Measurements from ENCODE around the gene ACYP1. TPM values are rescaled to one million over a fixed set of nuclear protein-coding genes. Genes with fewer than 3 reads are reported as not detected.
A peak's percentile ranks its signal among the peaks of the same experiment; 100 is the strongest.

ACYP1 gene
- total RNA-seq, 1 donor from 2014 or later, result 18.6 TPM

DNA sequence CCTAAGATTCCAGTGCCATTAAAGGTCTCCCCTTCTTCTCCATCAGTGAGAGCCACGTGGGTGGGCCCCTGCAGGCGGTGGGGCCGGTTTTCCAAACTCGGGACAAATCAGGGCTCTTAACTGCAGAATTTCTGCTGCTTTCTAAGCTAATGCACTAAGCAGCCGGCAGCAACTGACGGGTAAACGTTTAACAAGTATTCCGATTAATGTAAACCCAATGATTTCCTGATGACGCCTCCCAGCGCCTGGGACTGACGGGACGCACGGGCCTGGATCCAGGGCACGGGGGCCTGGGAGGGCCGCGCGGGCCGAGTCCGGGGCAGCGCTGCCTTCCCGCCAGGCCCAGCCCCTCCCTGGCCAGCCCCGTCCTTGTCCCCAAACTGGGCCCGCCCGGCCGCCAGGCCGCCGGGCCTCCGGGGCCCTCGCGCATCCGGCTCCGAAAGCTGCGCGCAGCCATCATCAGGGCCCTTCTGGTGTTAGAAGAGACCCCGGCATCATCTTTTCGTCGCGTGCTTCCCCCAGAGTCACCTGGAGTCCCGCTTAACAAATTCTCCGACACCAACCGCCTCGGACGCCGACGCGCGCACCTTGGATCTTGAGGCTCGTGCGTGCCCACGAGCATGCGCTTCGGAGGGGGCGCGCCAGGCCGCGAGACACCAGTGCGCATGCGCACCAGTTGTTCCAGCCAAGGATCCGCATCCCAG lies 12.8 kb downstream of the ACYP1 start, which contains the start of gene MLH3:
Gene MLH3 (minus strand): TSS at position 616 of the 704 bp plus-strand sequence. CDS start 1,812 bp downstream, outside the sequence.
- peak; percentile 48 for DNase-seq (ENCODE audit: low read depth)
- Histone ChIP-seq H3K36me3 (ENCODE audit: control insufficient read depth, insufficient read depth, low read length) (no peaks in the 10 kb centered on the region), H3K4me3 (ENCODE audit: low read depth, low read length) (peak within 1 kb of the TSS; percentile 51), H3K27me3 (ENCODE audit: control insufficient read depth, insufficient read depth, low read length) (no peaks in the 10 kb centered on the region)
- TF ChIP-seq CTCF (IDR thresholded peaks at IDR 0.05; ENCODE audit: insufficient read depth, low read length, poor library complexity, severe bottlenecking), result no peak

- no peak overlapping the region for H3K4me3 ChIP-seq (ENCODE audit: low read depth, low read length)
- H3K27me3 ChIP-seq (ENCODE audit: control insufficient read depth, insufficient read depth, low read length), result no peaks in the 10 kb centered on the region
- TF ChIP-seq CTCF (IDR thresholded peaks at IDR 0.05; ENCODE audit: insufficient read depth, low read length, poor library complexity, severe bottlenecking), result no peak
- H3K36me3 ChIP-seq (ENCODE audit: control insufficient read depth, insufficient read depth, low read length), result no peaks in the 10 kb centered on the region
- no peak for DNase-seq (ENCODE audit: low read depth)
Measured at GRCh38 chr14:75049731-75050201, 14.1 kb downstream of the ACYP1 start.

GRCh38 chr14:75049136-75049535 lies 14.7 kb downstream of the ACYP1 start:
- Histone ChIP-seq H3K36me3 (ENCODE audit: control insufficient read depth, insufficient read depth, low read length) (no peaks in the 10 kb centered on the region), H3K4me3 (ENCODE audit: low read depth, low read length) (no peak overlapping the region), H3K27me3 (ENCODE audit: control insufficient read depth, insufficient read depth, low read length) (no peaks in the 10 kb centered on the region)
- no peak for TF ChIP-seq CTCF (IDR thresholded peaks at IDR 0.05; ENCODE audit: insufficient read depth, low read length, poor library complexity, severe bottlenecking)
- DNase-seq (ENCODE audit: low read depth), result no peak

GRCh38 chr14:75048101-75048500 lies 15.7 kb downstream of the ACYP1 start:
- no peak for TF ChIP-seq CTCF (IDR thresholded peaks at IDR 0.05; ENCODE audit: insufficient read depth, low read length, poor library complexity, severe bottlenecking)
- H3K27me3 ChIP-seq (ENCODE audit: control insufficient read depth, insufficient read depth, low read length), result no peaks in the 10 kb centered on the region
- DNase-seq (ENCODE audit: low read depth), result no peak
- no peaks in the 10 kb centered on the region for H3K36me3 ChIP-seq (ENCODE audit: control insufficient read depth, insufficient read depth, low read length)
- H3K4me3 ChIP-seq (ENCODE audit: low read depth, low read length), result no peak overlapping the region

GRCh38 chr14:75047506-75047905 lies 16.3 kb downstream of the ACYP1 start:
- no peak for DNase-seq (ENCODE audit: low read depth)
- Histone ChIP-seq H3K36me3 (ENCODE audit: control insufficient read depth, insufficient read depth, low read length) (no peaks in the 10 kb centered on the region), H3K27me3 (ENCODE audit: control insufficient read depth, insufficient read depth, low read length) (no peaks in the 10 kb centered on the region), H3K4me3 (ENCODE audit: low read depth, low read length) (no peak overlapping the region)
- TF ChIP-seq CTCF (IDR thresholded peaks at IDR 0.05; ENCODE audit: insufficient read depth, low read length, poor library complexity, severe bottlenecking), result no peak

GRCh38 chr14:75046899-75047298 lies 16.9 kb downstream of the ACYP1 start:
- no peak for DNase-seq (ENCODE audit: low read depth)
- no peak for TF ChIP-seq CTCF (IDR thresholded peaks at IDR 0.05; ENCODE audit: insufficient read depth, low read length, poor library complexity, severe bottlenecking)
- Histone ChIP-seq H3K27me3 (ENCODE audit: control insufficient read depth, insufficient read depth, low read length) (no peaks in the 10 kb centered on the region), H3K36me3 (ENCODE audit: control insufficient read depth, insufficient read depth, low read length) (no peaks in the 10 kb centered on the region), H3K4me3 (ENCODE audit: low read depth, low read length) (no peak overlapping the region)

Data from kidney epithelial cell (primary cell).